Measurements from ENCODE around the gene TGIF1. TPM values are rescaled to one million over a fixed set of nuclear protein-coding genes. Genes with fewer than 3 reads are reported as not detected.

Gene TGIF1
- total and polyA plus RNA-seq, 9 of the 15 experiments (the other 6 are each of a cell fraction or from before 2014, with no cell fraction given): 16.1 to 77.7 (median 44.6) TPM

DNA sequence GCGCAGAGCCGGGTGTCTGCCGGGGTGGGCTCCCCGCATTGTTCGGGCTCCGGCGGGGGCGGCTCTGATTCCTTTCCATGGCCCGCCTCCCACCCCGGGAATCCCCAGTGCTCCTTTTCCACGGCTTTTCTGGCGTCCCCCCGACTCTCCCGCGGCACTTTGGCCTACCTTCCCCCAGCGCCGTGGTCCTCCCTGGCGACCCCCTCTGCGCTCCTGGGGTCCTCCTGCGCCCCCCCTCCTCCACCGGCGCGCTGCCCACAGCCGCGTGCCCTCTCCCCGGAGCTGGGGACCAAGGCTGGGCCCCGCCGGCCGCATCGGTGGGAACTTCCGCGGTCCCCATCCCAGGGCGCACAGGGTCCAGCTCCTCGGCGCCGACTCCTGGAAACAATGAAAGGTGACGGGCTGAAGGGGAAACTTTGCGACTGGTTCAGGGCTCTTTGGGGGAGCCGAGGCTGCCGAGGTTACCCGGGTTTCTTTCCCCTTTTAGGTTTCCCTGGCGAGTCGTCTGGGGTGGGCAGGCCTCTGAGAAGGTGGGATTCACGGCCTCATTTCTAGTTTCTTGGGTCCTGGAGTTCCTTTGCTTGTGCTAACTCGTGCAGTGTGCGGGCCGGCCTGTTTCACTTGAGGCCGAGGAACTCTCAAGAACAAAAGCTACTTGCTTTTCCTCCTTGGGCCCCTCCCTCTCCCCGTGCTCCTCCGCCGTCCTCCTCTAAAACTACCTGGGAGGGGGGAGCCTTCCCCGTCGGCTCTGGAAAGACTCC lies 2.2 kb downstream of the TGIF1 start (continued):
- TF ChIP-seq STAT5A (IDR thresholded peaks at IDR 0.05; ENCODE audit: borderline replicate concordance, low read length) (no peak), KLF1 (tag; IDR thresholded peaks at IDR 0.05) (no peak), ZNF695 (CRISPR knock-in tag; IDR thresholded peaks at IDR 0.05) (no peak), TEAD1 (CRISPR knock-in tag; IDR thresholded peaks at IDR 0.05) (peak in 1 of 2 experiments; percentile 54; a peak in 1 of 4 replicates), FOXJ3 (CRISPR knock-in tag; IDR thresholded peaks at IDR 0.05) (no peak), SMAD1 (IDR thresholded peaks at IDR 0.05; ENCODE audit: low read depth, low read length, partially characterized antibody) (no peak), ZBED1 (IDR thresholded peaks at IDR 0.05) (peak; percentile 37; the same call in 1 of the 2 replicates), TBP (optimal IDR thresholded peaks at IDR 0.05; ENCODE audit: low read depth, low read length) (peak; percentile 11), ATF7 (IDR thresholded peaks at IDR 0.05) (no peak), RAD51 (IDR thresholded peaks at IDR 0.05; ENCODE audit: borderline replicate concordance, low read depth) (no peak), HMGN3 (IDR thresholded peaks at IDR 0.05; ENCODE audit: borderline replicate concordance, extremely low read depth, insufficient read length, low read depth, low read length) (no peak), CXXC5 (CRISPR knock-in tag; IDR thresholded peaks at IDR 0.05) (peak; percentile 25; the same call in 1 of the 2 replicates), NFXL1 (CRISPR knock-in tag; IDR thresholded peaks at IDR 0.05) (no peak), ZNF239 (CRISPR knock-in tag; IDR thresholded peaks at IDR 0.05) (no peak), ZNF197 (CRISPR knock-in tag; IDR thresholded peaks at IDR 0.05; ENCODE audit: low read depth) (no peak), ZKSCAN3 (CRISPR knock-in tag; IDR thresholded peaks at IDR 0.05) (no peak), ZNF77 (CRISPR knock-in tag; IDR thresholded peaks at IDR 0.05) (no peak), TFAP4 (CRISPR knock-in tag; IDR thresholded peaks at IDR 0.05; ENCODE audit: borderline replicate concordance) (no peak), SNRNP70 (optimal IDR thresholded peaks at IDR 0.05; ENCODE audit: low read depth, low read length) (no peak), DPF2 (IDR thresholded peaks at IDR 0.05) (no peak)
- TF ChIP-seq, protein P1, sequence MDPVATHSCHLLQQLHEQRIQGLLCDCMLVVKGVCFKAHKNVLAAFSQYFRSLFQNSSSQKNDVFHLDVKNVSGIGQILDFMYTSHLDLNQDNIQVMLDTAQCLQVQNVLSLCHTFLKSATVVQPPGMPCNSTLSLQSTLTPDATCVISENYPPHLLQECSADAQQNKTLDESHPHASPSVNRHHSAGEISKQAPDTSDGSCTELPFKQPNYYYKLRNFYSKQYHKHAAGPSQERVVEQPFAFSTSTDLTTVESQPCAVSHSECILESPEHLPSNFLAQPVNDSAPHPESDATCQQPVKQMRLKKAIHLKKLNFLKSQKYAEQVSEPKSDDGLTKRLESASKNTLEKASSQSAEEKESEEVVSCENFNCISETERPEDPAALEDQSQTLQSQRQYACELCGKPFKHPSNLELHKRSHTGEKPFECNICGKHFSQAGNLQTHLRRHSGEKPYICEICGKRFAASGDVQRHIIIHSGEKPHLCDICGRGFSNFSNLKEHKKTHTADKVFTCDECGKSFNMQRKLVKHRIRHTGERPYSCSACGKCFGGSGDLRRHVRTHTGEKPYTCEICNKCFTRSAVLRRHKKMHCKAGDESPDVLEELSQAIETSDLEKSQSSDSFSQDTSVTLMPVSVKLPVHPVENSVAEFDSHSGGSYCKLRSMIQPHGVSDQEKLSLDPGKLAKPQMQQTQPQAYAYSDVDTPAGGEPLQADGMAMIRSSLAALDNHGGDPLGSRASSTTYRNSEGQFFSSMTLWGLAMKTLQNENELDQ (CRISPR knock-in tag; IDR thresholded peaks at IDR 0.05; ENCODE audit: borderline replicate concordance): no peak
- TF ChIP-seq, protein P2, sequence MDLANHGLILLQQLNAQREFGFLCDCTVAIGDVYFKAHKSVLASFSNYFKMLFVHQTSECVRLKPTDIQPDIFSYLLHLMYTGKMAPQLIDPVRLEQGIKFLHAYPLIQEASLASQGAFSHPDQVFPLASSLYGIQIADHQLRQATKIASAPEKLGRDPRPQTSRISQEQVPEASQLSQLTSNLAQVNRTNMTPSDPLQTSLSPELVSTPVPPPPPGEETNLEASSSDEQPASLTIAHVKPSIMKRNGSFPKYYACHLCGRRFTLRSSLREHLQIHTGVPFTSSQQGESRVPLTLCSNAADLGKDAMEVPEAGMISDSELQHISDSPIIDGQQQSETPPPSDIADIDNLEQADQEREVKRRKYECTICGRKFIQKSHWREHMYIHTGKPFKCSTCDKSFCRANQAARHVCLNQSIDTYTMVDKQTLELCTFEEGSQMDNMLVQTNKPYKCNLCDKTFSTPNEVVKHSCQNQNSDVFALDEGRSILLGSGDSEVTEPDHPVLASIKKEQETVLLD (IDR thresholded peaks at IDR 0.05): no peak
- TF ChIP-seq, protein P3, sequence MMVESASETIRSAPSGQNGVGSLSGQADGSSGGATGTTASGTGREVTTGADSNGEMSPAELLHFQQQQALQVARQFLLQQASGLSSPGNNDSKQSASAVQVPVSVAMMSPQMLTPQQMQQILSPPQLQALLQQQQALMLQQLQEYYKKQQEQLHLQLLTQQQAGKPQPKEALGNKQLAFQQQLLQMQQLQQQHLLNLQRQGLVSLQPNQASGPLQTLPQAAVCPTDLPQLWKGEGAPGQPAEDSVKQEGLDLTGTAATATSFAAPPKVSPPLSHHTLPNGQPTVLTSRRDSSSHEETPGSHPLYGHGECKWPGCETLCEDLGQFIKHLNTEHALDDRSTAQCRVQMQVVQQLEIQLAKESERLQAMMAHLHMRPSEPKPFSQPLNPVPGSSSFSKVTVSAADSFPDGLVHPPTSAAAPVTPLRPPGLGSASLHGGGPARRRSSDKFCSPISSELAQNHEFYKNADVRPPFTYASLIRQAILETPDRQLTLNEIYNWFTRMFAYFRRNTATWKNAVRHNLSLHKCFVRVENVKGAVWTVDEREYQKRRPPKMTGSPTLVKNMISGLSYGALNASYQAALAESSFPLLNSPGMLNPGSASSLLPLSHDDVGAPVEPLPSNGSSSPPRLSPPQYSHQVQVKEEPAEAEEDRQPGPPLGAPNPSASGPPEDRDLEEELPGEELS (CRISPR knock-in tag; IDR thresholded peaks at IDR 0.05; ENCODE audit: borderline replicate concordance): no peak; the same call in 1 of the 2 replicates

Data from K562 (cell line).